Activated CD4-positive, CD25-positive, alpha-beta regulatory T cell treated with anti-CD3 and anti-CD28 coated beads, Interleukin-2, amount 50 U/mL, for 72 hours (primary cell): ENCODE results near the gene INSIG1.

Experiments used
- DNase-seq: peaks from one replicate; pipeline ENCODE4 v3.0.0; 2021

Gene INSIG1

DNA sequence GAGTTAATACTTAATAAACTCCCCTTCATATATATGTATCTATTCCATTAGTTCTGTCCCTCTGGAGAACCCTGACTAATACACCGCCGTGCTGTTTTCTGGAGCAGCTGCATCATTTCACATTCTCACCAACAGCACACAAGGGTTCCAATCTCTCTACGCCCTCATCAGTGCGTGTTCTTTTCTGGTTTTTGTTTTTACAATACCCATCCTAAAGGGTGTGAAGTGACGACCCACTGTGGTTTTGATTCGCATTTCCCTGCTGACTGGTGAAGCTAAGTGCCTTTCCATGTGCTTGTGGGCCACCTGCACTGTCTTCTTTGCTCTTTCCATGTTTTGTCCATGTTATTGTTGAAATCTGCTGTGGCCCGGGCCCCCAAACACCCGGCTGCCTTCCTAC is 11.0 kb upstream of the INSIG1 start:
- DNase-seq, result no peak

DNA sequence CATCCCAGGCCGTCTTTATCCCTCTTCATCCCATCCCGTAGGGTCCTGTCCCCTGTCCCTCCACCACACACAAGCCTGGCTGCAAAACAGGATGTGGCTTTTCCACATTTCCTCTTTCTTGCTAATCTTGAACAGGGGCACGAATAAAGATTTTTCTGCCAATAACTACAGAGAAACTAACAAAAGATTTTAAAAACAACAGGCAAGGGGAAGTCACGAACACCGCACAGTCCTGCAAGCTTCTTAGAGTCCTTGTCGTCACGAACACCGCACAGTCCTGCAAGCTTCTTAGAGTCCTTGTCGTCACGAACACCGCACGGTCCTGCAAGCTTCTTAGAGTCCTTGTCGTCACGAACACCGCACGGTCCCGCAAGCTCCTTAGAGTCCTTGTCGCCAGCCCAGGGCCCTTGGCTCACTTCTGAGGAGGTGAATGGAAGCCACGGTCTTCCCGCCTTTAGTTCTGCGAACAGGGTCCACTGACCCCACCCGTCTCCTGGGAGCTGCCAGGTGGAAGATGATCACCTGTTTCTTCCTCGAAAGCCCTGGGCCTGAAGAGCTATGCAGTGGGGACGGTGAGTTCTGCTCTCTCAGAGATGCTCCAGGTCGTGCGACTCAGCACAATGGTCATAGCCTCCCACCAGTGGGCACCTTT is 10.3 kb upstream of the INSIG1 start:
- no peak for DNase-seq

DNA sequence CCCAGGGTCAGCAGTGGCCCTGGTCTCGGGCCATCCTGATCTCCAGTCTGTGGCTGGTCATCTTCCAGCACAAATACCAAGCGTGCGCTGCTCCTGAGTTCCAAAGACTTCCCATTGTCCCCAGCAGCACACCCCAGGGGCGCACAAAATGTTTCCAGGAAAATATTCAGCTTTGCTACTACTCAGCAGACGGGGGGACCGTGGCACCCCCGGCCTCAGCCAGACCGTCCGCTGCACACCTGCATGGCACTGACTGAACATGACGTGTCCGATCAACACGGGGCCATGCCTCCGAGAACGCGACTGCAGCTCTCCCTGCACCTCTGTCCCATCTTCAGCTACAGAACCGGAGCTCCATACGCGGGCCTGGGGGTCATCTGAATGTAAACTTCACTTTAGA is 9.6 kb upstream of the INSIG1 start:
- no peak for DNase-seq

DNA sequence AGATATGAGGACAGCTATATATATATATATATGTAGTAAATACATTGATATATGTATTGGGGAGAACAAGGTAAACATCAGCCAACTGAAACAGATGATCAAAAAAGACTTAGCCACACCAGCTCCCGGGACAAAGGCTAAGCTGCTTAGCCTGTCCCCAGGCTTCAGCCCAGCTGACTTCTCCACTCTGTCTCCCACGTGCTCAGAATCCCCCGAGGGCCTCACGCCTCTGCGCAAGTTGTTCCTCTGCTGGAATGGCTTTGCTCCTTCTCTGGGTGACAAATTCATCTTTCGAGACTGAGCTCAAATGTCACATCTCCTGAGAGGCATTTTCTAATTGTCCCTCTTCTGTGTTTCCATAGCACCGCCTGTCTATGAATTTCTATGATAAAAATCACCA is 8.6 kb upstream of the INSIG1 start:
- no peak for DNase-seq

DNA sequence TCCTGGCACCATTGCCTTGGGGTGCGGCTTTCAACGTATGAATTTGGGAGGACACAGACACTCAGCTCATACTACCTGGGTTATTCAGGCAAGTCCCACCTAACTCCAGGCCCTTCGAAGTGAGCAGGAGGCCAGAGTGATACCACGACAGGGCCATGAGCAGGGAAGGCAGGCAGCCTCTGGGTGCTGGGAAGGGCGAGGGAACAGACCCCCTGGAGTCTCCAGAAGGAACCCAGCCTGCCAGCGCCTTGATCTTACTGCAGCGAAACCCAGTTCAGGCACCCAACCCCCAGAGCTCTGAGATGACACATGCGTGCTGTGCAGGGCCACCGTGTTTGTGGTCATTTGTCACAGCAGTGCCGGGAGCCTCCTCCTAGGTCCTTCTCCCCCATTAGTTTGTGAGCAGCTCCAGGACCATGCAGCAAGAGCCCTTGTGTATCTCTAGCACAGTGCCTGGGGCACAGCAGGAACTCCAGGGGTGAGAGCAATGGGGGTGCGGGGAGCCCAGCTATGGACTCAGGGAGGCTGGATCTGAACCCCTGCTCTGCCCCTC is 7.7 kb upstream of the INSIG1 start:
- DNase-seq, result peak; percentile 8

DNA sequence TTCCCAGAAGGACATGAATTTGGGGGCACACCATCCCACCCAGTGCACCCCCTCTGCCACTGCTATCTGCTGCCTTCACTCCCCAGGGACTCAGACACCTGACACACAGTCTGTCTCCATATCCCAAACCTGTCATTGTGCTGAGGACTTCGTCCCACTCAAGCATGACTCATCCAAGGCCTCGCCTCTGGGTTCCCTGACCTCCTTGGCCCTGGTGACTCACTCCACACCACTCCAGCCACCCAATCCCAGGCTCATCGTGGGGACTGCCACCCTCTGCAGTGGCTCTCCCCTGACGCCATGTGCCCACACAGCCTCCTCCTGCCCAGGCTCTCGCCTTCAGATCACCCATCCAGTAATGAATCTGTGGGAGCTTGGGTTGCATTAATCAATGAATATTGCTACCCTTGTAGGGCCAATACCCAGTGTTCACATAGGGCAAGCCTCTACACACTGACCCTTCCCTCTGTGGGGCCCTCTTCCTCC is 6.6 kb upstream of the INSIG1 start:
- DNase-seq, result no peak

DNA sequence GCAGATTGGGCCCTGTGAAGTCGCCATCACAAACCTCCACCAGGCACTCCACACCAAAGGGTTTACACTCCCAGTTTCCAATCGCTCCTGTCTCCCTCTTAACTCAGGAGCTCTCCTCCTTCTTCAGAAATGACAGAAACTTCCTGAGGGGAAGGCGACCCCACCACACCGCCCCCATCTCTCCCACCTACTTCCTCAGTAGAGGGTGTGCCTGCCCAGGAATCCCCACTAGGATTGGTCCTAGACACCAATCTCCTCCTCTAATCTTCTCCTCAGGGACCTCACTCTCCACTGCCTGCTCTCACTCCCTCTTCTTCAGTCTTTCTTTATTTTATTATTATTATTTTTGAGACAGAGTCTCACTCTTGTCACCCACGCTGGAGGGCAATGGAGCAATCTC is 5.9 kb upstream of the INSIG1 start:
- no peak for DNase-seq

DNA sequence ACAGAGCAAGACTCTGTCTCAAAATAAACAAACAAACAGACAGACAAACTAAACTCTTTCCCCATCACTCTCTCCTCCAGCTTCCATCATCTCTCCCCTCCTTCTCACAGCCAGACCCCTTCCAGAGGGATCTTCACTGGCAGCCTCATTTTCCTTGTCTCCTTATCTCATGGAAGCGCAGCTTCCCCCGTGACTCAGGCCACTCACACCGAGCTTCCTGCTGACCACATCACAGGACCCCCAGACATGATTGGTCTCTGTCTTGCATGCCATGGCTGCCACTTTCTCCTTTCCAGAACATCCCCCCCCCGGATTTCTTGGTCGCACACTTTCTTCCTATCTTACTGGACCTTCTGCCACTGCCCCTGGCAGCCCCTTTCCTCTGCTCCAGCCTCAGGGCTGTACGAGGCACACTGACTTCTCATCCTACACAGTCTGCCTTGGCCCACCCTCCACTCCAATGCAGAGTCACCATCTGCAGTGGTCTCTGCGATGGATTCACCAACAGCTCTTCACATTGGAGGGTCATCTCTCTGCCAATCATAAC is 4.9 kb upstream of the INSIG1 start:
- no peak for DNase-seq

DNA sequence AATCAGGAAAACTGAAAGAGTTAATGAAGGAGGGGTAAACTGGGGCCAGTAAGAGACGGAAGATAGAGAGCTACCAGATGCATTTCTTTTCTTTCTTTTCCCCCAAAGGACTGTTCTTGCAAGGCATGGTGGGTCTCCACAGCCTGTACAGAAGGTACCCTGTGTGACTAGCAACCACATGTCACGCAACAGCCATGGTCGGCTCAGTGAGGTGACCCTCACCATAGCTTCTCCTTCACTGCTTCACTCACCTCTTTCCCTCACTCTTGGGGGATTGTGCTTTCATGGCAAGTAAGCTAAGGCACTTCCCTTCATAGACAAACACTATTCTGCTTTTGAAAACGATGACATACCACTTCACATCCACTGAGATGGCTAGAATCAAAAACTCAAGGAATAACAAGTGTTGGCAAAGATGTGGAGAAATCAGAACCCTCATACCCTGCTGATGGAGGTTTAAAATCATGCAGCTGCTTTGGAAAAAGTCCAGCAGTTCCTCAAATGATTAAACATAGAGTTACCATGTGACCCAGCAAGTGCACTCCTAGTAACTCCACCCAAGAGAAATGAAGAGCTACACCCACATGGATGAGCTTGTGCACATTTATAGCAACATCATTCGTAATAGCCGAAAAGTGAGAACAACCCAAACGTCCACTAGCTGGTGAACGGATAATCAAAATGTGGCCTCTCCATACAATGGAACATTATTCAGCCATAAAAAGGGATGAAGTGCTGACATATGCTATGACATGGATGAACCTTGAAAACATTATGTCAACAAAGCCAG is 3.8 kb upstream of the INSIG1 start:
- DNase-seq, result no peak

DNA sequence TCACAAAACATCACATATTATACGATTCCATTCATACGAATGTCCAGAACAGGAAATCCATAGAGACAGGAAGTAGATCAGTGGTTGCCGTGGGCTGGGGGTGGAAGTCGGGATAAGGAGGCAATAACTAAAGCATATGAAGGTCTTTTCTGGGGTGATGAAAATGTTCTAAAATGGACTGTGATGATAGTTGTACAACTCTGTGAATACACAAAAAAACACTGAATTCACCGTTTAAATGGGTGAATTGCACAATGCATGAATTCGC is 3.2 kb upstream of the INSIG1 start:
- no peak for DNase-seq

DNA sequence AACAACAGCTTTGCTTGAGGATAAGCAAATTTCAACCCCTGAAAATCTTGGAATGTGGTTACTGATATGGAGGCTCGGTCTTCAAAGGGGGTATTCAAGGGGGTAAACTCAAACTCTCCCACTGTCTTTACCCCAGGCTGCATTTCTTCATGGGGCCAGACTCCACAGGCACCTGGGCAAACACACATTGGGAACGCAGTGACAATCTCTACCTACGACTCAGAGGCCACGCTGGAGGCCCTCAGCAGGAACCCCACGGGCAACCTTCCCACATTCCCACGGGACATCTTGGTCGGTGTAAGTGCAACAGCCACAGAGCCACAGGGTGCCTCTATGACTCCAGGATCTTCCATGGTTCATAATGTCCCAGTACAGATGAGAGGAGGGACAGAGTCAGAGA is 2.2 kb upstream of the INSIG1 start:
- DNase-seq, result no peak

DNA sequence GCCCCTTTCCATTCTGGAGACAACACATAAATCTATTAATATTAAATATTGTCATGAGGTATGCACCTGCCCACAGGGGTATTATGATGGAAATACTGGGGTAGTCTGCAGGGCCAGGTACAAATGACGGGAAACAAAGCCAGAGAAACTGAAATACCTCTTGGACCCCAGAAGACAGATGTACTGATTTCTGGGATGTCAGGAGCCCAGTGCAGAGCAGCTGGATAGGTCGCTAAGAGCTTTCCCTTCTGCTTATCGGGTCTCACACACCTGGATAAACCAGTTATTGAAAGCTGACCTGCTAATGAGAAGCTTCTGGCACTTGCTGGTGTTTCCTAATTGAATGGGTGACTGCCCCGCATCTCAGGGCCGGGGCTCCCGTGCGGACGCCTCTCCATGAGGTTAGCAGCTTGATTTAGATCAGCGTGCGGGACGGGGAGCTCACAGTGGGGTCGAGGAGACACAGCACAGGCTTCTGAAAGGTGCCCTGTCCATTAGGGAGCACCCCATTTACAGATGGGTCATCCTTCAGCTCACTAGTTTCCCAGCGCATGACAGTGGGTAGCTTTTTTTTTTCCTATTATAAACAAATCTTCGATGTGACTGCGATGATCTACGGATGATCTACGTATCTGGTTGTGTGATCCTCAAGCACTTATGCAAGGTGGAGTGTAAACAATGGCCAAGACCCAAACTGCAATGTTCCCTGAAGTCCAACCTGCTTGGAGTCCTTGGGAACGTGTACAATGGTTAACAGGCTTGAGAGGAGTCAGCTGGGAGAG is 1.5 kb upstream of the INSIG1 start:
- no peak for DNase-seq

DNA sequence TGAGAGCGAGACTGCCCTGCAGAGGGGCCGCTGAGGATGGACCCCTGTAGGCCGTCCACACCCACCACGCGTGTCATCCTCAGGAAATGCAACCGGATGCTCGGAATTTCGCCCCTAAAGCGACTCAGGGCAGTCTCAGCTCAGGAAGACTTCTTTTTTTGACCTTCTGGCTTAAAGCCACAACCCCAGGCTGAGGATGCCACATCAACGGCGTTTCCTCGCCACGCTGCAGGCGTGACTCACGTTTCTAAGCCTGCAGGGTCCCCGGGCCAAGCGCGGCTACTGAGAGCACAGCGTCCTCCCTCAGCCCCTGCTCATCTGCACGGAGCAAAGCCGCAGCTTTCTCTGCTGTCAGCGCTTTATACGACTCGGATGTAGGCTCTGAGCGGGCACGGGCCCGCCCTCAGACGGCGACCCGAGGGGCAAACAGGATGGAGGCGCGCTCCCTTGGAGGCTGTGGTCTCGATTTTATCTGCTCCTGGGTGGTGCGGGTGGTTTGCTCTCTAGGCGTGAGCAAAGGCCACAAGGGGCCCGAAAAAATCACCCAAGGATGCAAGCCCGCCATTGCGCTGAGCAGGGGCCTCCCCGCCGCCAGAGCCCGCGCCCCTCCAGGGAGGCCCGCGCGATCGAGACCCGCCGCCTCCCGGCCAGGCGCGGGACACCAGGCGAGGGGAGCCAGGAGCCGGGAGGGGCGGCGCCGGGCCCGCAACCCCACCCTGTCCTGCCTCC is 726 bp upstream of the INSIG1 start:
- DNase-seq, result peak; percentile 82

DNA sequence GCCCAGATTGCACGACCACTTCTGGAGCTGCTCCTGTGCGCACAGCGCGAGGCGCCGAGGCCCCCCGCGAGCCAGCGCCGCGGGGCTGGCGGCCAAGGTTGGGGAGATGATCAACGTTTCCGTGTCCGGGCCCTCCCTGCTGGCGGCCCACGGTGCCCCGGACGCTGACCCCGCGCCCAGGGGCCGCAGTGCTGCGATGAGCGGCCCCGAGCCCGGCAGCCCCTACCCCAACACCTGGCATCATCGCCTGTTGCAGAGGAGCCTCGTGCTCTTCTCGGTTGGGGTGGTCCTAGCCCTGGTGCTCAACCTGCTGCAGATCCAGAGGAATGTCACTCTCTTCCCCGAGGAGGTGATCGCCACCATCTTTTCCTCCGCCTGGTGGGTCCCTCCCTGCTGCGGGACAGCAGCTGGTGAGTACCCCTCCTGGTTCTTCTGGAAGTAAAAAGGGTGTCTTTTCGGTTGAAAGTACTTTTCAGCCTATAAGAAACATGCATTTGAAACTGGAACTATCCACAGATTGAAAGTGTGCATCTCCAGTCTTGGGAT is 683 bp downstream of the INSIG1 start:
- peak; percentile 50 for DNase-seq

DNA sequence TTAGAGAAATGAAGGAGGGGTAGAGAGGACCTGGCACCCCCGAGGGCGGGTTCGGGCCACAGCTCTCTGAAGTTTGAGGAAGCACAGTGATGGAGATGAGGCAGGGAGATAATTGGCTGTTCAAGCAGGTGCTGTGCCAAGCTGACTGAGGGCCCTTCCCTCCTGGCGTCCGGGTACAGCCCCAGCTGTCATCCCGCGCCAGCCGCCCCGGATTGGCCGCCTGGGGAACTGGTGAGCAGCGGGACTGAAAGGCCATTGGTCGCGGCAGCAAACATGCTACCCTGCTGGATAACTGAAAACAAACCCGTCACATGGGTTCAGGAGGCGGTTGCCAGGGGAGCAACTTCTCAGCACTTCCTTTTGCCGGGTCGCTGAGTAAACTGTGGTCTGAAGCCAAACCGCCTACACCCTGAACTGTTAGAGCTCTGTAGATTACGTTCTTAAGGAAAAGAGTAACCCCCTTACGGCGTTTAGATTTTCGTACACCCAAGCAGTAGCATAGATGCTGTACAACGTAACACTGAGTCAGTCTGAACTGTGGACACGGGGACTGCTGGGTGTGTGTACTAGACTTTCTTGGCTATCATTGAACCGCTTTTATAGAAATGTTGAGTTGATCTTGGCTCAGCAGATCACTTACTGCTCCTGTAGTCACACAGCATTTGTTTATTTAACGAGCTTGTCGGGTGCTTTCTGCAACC is 1.3 kb downstream of the INSIG1 start:
- peak; percentile 91 for DNase-seq

DNA sequence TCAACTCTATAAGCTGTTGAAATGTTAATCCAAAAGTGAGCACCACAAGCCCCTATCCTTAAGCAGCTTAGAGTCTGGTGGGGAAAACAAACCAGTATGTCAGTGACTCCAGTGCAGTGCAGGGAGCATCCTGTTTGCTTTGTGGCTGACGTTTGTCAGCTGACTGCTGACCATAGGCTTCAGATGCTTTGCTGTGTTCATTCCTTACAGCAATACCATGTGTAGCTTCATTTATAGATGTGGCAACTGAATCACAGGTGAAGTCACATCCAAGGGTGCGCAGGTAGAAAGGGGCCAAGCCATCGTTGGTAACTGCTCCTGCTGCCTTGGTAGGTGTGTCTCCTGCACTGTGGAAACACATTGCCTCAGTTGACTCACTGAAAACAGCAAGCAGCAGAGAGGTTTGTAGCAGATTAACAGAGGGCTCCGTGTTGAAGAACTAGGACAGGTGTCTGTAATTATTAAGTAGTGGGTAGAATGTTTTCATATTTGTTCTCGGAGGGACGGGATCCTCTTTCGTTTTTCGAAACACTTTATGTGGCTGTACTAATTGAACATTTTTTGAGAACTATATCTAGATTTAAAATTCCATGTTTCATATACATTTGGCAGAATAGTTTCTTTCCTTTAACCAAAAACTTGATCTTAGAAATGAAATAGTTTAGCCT is 2.0 kb downstream of the INSIG1 start:
- no peak for DNase-seq

DNA sequence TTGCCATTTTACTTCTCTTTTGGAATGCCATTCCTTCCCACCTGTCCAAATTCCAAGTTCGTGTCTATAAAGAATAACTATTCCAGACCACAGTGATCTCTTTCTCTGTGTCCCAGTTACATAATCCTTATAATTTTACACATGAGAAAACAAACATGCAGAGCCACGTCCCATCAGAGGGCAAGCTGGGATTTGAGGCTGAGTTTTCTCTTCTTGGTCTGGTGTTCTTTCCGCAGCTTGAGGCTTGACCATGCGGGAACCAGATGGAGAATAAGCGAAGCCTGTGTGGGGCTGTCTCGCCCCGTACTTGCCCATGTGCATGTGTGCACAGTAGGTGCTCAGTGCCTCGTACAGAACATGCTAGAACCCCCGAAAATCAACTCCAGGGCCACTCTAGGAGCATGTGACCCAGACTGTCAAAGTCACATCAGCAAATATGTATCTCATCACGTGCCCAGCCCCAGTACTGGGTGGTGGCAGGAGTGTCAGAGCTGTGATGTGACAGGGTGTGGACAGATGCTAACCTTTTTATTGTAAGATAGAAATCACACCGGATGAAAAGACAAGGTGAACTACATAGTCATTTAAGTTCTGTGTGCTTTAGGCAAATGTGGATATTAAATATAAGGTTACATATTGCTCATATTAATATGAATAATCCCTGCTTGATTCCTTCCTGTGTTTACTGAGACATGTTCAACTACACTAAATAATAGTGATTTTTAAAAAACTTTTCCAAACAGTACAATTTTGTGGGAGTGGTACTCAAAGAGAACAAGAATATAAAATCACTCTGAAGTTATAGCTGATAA is 3.2 kb downstream of the INSIG1 start:
- no peak for DNase-seq

DNA sequence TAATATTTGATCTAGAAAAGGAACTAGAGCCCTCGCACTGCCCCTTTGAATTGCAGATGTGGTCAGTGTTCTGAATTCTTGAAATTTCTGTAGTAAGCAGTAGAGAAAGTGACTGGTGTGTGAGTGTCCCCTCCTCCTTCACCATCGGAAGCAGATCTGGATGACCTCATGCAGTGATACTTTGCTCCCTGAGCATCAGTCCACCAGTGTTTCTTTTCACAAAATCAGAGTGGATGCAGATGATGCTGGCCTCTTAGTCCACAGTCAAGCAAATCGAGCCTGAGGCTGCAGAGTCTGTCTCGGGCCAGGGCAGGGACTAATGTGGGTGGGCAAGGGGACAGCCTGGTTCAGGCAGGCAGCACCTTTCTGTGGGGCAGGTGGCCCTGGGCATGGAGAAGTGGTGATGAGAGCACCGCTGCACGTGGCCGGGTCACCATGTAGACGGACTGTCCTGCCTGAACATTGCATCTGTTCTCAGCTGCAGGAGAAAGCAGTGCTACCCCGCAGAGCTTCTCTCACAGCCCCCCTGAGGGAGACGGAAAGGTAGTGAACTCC is 5.4 kb downstream of the INSIG1 start:
- DNase-seq, result no peak

DNA sequence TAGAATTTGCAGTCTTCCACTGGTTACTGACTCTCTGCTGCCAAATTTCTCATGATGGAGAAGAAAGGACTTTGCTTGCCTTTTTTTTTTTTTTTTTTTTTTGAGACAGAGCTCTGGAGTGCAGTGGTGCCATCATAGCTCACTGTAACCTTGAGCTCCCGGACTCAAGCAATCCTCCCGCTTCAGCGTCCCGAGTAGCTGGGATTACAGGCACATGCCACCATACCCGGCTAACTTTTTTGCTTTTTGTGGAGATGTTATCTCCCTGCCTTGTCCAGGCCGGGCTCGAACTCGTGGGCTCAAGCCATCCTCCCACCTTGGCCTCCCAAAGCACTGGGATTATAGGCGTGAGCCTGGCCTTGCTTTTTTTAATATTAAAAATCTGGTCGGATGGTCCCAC is 6.2 kb downstream of the INSIG1 start:
- no peak for DNase-seq
